GM19099 (cell line): Measurements from ENCODE around the gene LMF2.

Experiments
- POLR2A ChIP-seq: IDR thresholded peaks from 3 replicates; pipeline ENCODE4 v1.6.1; 2011; ENCODE audit warnings: low read depth; ENCODE audit not compliant: insufficient read length; ENCODE audit errors: extremely low read depth

The LMF2 gene

GRCh38 chr22:50507421-50507990 is at the start of gene LMF2:
LMF2 (minus strand) TSS chr22:50507702; CDS start chr22:50507675, 27 bp downstream.
- TF ChIP-seq POLR2A: peak; percentile 77

DNA sequence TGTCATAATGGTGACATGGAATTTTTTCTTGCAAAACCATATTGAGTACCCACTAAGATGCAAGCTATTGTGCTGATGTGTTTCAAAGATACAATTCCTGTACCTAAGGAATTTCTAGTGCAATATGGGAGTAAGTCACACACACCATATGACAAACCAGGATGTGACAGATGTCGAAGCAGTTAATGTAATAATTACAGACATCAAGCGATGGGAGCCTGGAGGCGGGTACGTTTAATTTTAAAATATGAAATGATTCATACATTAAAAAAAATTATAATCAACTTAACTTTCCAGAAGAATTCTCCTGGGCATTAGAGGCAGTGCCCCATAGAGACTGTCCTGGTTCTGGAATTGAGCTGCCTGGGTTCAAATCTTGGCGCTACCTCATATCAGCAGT is 49.2 kb upstream of the LMF2 start:
- no peak for TF ChIP-seq POLR2A

DNA sequence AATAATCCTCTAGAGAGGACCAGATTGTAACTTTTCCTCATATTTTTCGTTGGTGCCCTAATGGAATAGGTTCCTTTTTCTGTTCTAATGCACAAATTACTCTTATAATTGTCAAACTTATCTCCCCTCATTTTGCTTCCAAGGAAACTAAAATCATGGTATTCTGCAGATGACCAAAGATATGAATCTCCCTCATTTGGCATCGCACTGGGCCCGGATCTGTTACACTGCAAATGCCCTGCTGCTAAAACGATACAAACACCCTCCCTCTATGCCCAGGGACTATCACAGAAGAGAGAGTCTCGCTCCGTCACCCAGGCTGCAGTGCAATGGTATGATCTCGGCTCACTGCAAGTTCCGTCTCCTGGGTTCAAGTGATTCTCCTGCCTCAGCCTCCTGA is 45.8 kb upstream of the LMF2 start:
- no peak for TF ChIP-seq POLR2A

DNA sequence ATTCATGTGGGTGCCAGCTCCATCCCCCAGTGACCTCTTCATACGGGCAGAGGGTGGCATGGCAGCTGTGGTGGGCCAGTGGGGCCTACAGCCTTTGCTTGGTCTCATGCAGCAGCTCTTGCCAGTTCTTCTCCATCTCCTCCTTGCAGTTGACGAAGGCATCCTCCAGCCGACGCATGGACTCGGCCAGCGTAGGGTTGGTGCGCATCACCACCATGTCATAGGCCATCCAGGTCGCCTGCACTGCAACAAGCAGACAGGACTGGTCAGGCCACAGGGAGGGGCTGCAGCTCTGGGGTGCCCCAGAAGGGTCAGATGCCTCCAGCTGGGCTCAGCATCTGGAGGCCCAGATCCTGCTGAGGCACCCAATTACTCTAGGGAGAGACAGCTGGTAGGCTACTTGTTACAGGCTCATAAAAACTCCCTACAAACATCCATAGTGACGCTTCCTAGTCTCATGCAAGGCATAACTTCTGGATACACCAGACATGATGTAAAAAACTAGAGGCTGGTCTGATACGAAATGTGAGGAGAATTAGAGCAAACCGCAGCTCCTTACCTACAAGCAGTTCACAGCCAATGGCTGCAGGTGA is 43.8 kb upstream of the LMF2 start:
- no peak for TF ChIP-seq POLR2A

GRCh38 chr22:50550395-50550794 is 42.9 kb upstream of the LMF2 start:
- no peak for TF ChIP-seq POLR2A

DNA sequence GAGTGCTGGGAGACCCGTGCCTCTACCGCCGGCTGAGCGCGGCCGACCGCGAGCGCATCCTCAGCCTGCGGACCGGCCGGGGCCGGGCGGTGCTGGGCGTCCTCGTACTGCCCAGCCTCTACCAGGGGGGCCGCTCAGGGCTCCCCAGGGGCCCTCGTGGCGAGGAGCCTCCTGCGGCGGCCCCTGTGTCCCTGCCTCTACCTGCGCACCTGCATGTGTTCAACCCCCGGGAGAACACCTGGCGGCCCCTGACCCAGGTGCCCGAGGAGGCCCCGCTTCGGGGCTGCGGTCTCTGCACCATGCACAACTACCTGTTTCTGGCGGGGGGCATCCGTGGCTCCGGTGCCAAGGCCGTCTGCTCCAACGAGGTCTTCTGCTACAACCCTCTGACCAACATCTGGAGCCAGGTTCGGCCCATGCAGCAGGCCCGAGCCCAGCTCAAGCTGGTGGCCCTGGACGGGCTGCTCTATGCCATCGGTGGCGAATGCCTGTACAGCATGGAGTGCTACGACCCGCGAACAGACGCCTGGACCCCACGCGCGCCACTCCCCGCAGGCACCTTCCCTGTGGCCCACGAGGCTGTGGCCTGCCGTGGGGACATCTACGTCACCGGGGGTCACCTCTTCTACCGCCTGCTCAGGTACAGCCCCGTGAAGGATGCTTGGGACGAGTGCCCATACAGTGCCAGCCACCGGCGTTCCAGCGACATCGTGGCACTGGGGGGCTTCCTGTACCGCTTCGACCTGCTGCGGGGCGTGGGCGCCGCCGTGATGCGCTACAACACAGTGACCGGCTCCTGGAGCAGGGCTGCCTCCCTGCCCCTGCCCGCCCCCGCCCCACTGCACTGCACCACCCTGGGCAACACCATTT is 41.7 kb upstream of the LMF2 start:
- TF ChIP-seq POLR2A: no peak

DNA sequence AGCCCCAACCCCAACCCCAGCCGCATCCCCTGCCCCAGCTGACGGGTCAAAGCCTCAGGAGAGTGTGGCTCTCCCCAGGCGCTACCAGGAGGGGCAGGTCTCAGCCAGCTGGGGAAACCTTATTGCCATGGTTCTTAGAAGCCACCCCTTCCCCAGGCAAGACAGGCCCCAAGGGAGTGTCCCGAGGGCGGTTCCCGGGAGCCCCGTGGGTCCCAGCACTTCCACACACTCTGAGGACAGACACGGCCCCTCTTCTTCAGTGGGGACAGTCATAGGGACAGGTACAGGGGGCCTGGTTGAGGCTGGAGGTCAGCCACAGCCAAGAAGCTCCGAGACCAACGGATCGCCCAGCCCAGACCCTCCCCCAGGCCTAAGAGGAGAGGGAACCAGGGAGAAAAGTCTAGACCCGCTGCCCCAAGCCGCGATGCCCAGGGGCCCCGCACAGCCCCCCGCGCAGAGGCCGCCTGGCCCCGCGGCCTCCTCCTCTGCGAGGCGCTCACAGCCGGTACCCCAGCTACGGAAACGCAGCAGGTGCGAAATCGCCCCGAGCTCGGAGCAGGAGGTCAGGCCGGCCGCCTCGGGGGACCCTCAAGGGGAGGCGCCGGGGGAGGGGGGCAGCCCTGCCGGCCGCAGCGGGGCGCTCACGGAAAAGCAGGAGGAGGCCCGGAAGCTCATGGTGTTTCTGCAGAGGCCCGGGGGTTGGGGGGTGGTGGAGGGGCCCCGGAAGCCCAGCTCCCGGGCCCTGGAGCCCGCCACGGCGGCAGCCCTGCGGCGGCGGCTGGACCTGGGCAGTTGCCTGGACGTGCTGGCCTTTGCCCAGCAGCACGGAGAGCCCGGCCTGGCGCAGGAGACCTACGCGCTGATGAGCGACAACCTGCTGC is 40.8 kb upstream of the LMF2 start:
- TF ChIP-seq POLR2A: peak; percentile 70

GRCh38 chr22:50547263-50547985 is 39.9 kb upstream of the LMF2 start:
- no peak for TF ChIP-seq POLR2A

DNA sequence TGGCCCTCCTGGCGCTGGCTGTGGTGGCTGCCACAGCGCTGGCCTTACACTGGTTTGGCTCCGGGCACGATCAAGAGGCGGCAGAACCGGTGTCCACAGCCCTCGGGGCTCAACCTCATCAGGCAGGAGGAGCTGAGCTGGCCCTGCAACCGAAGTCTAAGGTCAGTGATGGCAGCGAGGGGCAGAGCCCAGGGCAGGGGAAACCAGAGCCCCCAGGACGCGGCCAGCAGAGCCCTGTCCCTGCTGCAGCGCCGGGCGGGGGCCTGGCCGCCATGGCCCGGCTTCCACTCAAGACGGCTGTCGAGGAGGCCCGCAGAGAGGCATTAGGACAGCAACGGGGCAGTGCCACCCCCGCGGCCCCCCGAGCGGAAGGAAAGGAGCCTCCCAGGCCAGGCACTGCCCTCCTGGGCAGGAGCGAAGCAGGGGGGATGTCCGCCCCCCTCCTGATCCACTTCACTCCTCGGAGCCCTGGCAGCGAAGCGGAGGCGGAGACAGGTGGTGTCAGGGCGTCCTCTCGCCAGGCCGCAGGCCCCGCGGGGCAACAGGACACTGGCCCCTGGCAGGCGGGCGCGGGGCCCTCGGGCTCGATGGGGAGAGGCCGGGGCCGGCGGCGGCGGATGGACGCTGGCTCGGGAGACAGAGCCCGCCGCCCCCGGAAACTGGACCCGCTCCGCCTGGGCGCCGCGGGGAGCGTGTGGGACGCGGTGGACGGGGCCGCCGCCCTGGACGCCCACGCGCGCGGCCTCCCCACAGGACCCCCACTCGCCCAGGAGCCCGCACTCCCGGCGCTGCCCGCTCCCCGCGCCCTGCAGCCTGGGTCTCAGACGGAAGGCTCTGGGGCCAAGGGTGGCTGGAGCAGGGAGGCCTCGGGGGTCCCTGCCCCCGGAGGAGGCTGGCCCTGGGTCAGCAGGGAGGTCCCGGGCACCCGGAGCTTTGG is 39.1 kb upstream of the LMF2 start:
- no peak for TF ChIP-seq POLR2A

- no peak for TF ChIP-seq POLR2A
Measured at GRCh38 chr22:50545522-50546325, 38.2 kb upstream of the LMF2 start, which contains the start of gene KLHDC7B. KLHDC7B (plus strand) TSS chr22:50545899; CDS start chr22:50546244, 345 bp downstream.

GRCh38 chr22:50544746-50545253 is 37.3 kb upstream of the LMF2 start:
- peak; percentile 17 for TF ChIP-seq POLR2A

DNA sequence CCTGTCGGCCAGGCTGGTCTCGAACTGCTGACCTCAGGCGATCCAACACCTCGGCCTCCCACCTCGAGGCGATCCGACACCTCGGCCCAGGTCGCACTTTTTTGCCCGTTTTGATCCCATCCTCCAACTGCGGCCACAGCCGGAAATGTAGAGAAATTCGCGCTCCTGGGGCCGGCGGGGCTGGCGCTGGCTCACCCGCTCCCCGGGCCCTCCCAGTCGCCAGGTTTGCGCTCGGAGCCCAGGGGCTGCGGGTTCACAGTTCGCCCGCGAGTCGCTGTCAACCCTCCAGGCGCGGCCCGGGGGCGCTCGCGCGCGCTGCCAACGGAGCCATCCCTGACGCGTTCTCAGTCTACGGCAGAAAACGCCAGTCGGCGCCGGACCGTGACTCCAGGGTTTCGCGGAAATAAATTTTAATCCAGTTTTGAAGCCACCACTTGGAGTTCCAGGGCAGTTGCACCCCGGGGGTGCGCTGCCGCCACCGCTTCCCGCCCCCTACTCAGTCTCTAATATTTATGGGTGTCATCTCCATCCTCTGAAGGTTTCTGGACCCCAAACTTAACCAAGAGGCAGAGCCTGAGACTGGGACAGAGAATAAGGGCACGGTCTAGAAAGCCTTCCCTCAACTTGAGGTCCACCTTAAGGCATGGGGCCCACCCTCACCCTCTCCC is 36.7 kb upstream of the LMF2 start:
- peak; percentile 27 for TF ChIP-seq POLR2A
